ENCODE measurements around the gene IVL. TPM values are rescaled to one million over a fixed set of nuclear protein-coding genes. Genes with fewer than 3 reads are reported as not detected.

Gene IVL
- total RNA-seq, 2 donors from 2014 or later: not detected

DNA sequence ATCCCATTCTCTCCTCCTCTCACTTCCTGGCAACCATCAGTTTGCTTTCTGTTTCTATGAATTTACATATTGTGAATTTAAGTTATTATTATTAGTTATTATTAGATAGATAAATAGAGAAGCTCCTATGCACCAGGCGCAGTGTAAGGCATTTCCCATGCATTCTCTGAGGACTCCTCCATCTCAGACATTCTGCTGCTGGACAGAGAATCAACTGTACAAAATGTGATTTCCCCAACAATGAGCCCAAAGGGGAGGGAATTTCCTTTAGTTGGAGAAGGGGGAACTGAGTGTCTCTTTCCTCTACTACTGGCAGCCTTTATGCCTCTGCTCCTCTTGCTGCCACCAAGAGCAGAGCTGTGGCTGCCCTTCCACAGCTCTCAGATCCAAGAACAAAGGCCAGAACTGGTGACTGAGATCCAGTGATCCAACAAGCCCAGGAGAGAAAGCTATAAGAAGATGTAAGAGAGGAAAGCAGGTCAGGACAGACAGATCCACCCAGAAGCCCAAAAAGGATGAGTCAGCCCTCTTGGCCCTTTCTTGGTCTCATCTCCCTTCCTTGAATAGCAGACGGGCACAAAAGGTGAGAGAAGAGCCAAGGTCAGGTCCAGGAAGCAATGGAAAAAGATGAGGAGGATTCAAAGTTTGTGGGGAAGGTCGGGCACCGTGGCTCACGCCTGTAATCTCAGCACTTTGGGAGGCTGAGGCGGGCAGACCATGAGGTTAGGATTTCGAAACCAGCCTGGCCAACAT is 3.5 kb upstream of the IVL start:
- DNase-seq: no peak
- ATAC-seq (replicated peaks in 1 of 2): no peak
- Mint-ChIP-seq H3K27me3 (ENCODE audit: low read depth) (peaks cover 18% of the 10 kb centered on the region), H3K4me1 (ENCODE audit: low read depth) (peaks cover 9% of the 10 kb centered on the region), H3K36me3 (ENCODE audit: insufficient read depth in 2 of 2) (peaks cover 0 to under 1% of the 10 kb centered on the region in 2 donors), H3K4me3 (no peak overlapping the region), H3K9me3 (peaks cover 0 to 1% of the 10 kb centered on the region in 2 donors), H3K27ac (no peak overlapping the region)

DNA sequence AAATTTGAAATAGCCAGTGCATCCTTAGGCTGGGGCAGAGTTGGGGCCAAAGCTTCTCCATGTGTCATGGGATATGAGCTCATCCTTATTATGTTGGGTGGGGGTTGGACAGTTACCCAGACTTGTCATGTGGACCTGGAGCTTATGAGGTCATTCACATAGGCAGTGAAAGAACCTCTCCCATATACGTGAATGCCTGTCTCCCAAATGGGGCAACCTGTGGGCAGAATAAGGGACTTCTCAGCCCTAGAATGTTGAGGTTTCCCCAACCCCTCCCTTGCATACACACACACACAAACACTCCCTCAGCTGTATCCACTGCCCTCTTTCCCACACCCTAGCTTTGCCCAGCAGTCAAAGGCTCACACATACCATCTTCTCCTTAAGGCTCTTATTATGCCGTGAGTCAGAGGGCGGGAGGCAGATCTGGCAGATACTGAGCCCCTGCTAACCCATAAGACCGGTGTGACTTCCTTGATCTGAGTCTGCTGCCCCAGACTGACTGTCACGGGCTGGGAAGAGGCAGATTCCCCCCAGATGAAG is 2.3 kb upstream of the IVL start:
- no peak overlapping the region for H3K4me3 Mint-ChIP-seq

DNA sequence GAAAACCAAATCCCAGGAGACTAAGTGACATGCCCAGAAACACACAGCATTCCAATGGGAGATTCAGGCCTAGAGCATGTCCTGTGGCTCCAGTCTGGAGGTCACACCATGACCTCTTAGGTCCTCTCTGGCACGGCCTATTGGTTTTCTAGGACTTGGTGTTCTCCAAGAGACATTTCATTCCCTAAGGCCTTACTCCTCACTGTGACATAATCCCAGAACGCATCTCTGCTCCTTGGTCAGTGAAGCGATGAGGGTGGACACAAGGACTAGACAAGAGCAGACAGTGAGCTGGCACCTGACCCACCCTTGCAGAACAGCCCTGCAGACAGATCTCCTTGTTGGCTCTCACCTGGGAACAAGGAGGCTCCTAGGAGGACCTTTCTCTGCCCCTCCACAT is 860 bp downstream of the IVL start:
- Mint-ChIP-seq H3K27me3 (ENCODE audit: low read depth) (peaks cover 20% of the 10 kb centered on the region), H3K9me3 (peaks cover 0 to 3% of the 10 kb centered on the region in 2 donors), H3K36me3 (ENCODE audit: insufficient read depth in 2 of 2) (peaks cover 0 to 2% of the 10 kb centered on the region in 2 donors), H3K4me1 (ENCODE audit: low read depth) (peaks cover 9% of the 10 kb centered on the region), H3K4me3 (no peak overlapping the region), H3K27ac (no peak overlapping the region)
- ATAC-seq (replicated peaks in 1 of 2) (no peak), DNase-seq (no peak)

More for the DNA sequence above, 2.3 kb upstream of the IVL start:
- Mint-ChIP-seq H3K9me3 (peaks cover 0 to 3% of the 10 kb centered on the region in 2 donors), H3K27me3 (ENCODE audit: low read depth) (peaks cover 14% of the 10 kb centered on the region), H3K36me3 (ENCODE audit: insufficient read depth in 2 of 2) (peaks cover 0 to 2% of the 10 kb centered on the region in 2 donors), H3K27ac (no peak overlapping the region), H3K4me1 (ENCODE audit: low read depth) (peaks cover 9% of the 10 kb centered on the region)
- ATAC-seq (replicated peaks in 1 of 2) (no peak), DNase-seq (no peak)

DNA sequence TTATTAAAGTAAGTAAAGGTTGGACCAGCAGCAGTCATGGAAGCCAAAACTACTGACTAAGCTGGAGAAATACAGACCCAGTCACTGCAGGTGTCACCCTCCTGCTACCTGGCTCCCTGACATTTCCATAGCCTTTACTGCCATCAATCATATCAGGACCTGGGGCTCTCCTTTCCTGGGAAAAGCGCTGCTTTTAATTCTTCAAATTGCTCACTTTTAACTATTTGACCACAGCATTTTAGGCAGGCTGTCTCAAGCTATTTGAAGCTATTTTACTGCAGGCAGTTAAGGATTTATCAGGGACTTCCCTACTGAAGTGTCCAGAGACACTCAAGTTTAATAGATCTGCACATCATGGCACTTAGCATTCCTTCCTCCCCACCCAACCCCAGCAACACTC is 4.1 kb downstream of the IVL start:
- Mint-ChIP-seq H3K27ac (no peak overlapping the region), H3K4me3 (no peak overlapping the region), H3K4me1 (ENCODE audit: low read depth) (peaks cover 9% of the 10 kb centered on the region), H3K9me3 (peaks cover 0 to 3% of the 10 kb centered on the region in 2 donors), H3K27me3 (ENCODE audit: low read depth) (peaks cover 34% of the 10 kb centered on the region), H3K36me3 (ENCODE audit: insufficient read depth in 2 of 2) (peaks cover 0 to 2% of the 10 kb centered on the region in 2 donors)
- DNase-seq: no peak
- no peak for ATAC-seq (replicated peaks in 1 of 2)

DNA sequence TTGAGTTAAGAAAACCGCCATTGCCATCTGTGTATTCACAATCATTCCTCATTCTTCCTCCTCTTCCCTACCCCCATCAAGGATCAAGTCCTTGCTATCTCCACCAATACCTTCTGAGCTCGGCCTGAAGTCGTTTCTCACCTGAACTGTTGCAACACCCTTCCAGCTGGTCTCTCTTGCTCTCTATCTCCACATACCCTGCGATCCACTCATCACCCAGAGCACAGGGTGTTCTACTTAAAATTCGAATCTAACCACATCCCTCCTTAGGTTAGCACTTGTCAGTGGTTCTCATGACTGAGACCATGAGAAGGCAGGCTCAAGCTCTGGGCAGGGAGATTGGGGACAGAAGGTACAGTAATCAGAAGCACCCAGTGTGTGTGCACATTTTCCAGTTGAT is 4.6 kb downstream of the IVL start:
- no peak for ATAC-seq (replicated peaks in 1 of 2)
- H3K27ac Mint-ChIP-seq: no peak overlapping the region

DNA sequence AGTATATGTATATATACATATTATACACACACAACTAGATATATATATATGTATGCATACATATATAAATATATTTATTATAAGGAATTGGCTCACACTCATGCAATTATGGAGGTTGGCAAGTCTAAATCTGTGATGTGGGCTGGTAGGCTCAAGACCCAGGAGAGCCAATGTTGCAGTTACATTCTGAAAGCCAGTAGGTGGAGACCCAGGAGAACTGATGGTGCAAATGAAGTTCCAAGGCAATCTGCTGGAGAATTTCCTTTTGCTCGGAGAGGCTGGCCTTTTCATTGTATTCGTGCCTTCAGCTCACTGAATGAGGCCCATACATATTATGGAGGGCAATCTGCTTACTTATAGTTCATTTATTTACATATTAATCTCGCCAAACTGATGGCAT is 9.4 kb downstream of the IVL start:
- peaks cover 0 to 1% of the 10 kb centered on the region in 2 donors for H3K36me3 Mint-ChIP-seq (ENCODE audit: insufficient read depth in 2 of 2)

More for the DNA sequence above, 4.6 kb downstream of the IVL start:
- no peak for DNase-seq
- H3K36me3 Mint-ChIP-seq (ENCODE audit: insufficient read depth in 2 of 2): peaks cover 0 to 2% of the 10 kb centered on the region in 2 donors
- peaks cover 34% of the 10 kb centered on the region for H3K27me3 Mint-ChIP-seq (ENCODE audit: low read depth)
- H3K4me3 Mint-ChIP-seq: no peak overlapping the region
- H3K9me3 Mint-ChIP-seq: peaks cover 0 to 3% of the 10 kb centered on the region in 2 donors
- H3K4me1 Mint-ChIP-seq (ENCODE audit: low read depth): peaks cover 5% of the 10 kb centered on the region

DNA sequence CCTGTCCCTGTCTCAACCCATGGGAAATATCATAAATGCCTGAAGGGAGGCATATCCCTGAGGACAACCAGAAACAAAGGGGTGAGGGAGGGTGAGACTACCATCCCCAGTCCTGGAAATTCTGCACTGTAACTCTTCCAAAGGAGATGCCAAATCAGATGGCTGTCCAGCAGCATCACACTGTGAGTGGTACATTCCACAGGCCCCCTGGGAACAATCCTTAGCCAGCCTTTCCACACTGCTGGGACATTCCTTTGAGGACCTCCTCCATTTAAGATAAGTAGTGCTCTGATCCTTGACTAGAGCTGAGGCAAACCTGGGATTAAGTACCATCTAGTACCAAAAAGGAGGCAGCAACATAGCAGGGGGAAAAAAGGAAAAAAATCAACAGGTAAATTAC is 10.7 kb downstream of the IVL start:
- Mint-ChIP-seq H3K36me3 (ENCODE audit: insufficient read depth in 2 of 2) (peaks cover 0 to 1% of the 10 kb centered on the region in 2 donors), H3K27me3 (ENCODE audit: low read depth) (peaks cover 26% of the 10 kb centered on the region), H3K4me3 (no peak overlapping the region), H3K27ac (no peak overlapping the region), H3K9me3 (peaks cover 0 to 2% of the 10 kb centered on the region in 2 donors), H3K4me1 (ENCODE audit: low read depth) (no peaks in the 10 kb centered on the region)
- DNase-seq (no peak), ATAC-seq (replicated peaks in 1 of 2) (no peak)

More for the DNA sequence above, 9.4 kb downstream of the IVL start:
- Mint-ChIP-seq H3K27me3 (ENCODE audit: low read depth) (peaks cover 30% of the 10 kb centered on the region), H3K27ac (peak overlapping the region; percentile 52), H3K4me3 (no peak overlapping the region), H3K4me1 (ENCODE audit: low read depth) (no peaks in the 10 kb centered on the region), H3K9me3 (peaks cover 0 to 2% of the 10 kb centered on the region in 2 donors)
- DNase-seq (no peak), ATAC-seq (replicated peaks in 1 of 2) (no peak)

DNA sequence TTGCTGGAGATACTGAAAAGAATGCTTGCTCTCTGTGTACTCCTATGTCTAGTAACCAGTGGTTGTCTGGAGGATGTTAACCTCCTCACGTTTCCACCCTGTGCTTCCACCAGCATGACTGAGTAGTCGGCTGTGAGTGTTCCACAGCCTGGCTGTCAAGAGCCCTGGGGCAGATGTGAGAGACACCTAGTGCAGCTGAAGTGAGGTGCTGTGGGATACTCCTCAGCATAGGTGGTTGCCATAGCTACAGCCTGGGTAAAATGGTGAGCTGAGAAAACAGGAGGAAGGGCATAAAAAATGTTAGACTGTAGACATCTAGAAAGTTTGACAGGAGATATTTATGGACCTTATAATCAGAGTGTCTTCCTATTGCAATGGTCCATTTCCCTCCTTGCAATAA is 15.8 kb downstream of the IVL start:
- peaks cover 7% of the 10 kb centered on the region for H3K27me3 Mint-ChIP-seq (ENCODE audit: low read depth)
- DNase-seq (no peak), ATAC-seq (replicated peaks in 1 of 2) (no peak)
- H3K4me1 Mint-ChIP-seq (ENCODE audit: low read depth): no peaks in the 10 kb centered on the region
- H3K4me3 Mint-ChIP-seq: no peak overlapping the region
- H3K9me3 Mint-ChIP-seq: peaks cover 2% of the 10 kb centered on the region in 2 donors
- no peaks in the 10 kb centered on the region for H3K36me3 Mint-ChIP-seq (ENCODE audit: insufficient read depth in 2 of 2)
- no peak overlapping the region for H3K27ac Mint-ChIP-seq

DNA sequence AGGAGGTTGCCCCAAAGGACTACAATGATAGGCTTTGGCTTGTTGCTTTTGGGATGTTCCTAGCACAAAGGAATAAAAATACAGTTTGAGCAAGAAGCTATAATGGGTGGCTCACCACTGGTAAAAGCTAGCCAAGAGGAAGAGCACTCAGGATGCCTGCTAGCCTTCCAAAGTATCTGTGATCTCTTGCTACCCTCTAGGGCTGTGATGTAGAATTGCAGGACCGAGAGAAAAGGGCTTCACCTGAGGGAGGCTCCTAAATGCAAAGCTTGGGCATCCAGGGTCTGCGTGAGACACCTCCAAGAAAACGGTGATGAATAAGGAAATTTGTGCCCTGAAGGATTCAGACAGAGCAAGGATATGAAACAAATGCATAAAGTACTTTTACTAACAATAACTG is 17.7 kb downstream of the IVL start:
- Mint-ChIP-seq H3K27ac (no peak overlapping the region), H3K4me3 (no peak overlapping the region), H3K4me1 (ENCODE audit: low read depth) (no peaks in the 10 kb centered on the region), H3K36me3 (ENCODE audit: insufficient read depth in 2 of 2) (no peaks in the 10 kb centered on the region), H3K9me3 (peaks cover 2% of the 10 kb centered on the region in 2 donors), H3K27me3 (ENCODE audit: low read depth) (peaks cover 7% of the 10 kb centered on the region)
- DNase-seq (no peak), ATAC-seq (replicated peaks in 1 of 2) (no peak)

DNA sequence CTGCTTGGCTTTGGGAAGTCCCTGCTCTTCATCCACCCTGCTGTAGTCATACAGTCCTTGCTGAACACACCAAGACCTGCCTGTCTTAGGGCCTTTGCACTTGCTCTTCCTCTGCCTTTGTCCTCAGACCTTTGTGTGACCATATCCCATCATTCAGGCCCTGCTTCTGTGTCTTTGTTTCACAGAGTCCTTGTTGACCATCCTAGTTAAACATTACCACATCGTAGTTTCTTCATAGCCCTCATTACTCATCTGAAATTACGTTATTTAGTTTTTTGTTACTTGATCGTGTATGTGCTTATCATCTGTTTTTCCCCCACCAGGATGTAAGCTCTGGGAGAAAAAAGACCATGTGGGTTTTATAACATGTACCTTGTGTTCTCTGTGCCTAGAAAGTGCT is 20.3 kb downstream of the IVL start:
- no peaks in the 10 kb centered on the region for H3K4me1 Mint-ChIP-seq (ENCODE audit: low read depth)
- no peak for DNase-seq
- H3K27me3 Mint-ChIP-seq (ENCODE audit: low read depth): no peaks in the 10 kb centered on the region
- H3K27ac Mint-ChIP-seq: no peak overlapping the region
- no peak for ATAC-seq (replicated peaks in 1 of 2)
- H3K9me3 Mint-ChIP-seq: peaks cover 0 to 2% of the 10 kb centered on the region in 2 donors
- H3K36me3 Mint-ChIP-seq (ENCODE audit: insufficient read depth in 2 of 2): no peaks in the 10 kb centered on the region
- no peak overlapping the region for H3K4me3 Mint-ChIP-seq

DNA sequence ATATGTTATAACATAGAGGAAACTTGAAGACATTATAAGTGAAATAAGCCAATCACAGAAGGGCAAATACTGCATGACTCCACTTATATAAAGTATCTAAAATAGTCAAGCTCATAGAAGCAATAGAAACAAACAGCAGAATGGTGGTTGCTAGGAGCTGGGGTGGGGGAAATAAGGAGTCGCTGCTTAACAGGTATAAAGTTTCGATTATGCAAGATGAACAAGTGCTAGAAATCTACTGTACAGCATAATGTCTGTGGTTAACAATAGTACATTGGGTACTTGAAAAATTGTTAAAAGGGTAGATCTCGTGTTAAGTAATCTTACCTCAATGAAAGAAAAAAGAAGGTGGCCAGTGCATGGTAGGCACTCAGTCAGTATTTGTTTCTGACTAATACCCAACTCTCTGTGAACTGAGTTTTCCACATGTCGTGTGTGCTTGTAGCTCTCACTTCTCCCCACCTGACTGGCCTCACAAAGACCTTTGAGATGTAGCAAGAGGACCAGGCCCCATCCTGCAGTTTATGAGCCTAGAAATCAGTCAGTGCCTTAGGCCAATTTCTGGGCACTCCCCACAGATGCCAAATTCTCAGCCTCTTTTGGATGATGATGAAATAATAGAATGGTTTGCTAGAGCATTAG is 23.9 kb downstream of the IVL start:
- Mint-ChIP-seq H3K27ac (no peak overlapping the region), H3K36me3 (ENCODE audit: insufficient read depth in 2 of 2) (no peaks in the 10 kb centered on the region), H3K27me3 (ENCODE audit: low read depth) (peaks cover 7% of the 10 kb centered on the region), H3K4me3 (no peak overlapping the region), H3K4me1 (ENCODE audit: low read depth) (no peaks in the 10 kb centered on the region), H3K9me3 (peaks cover 0 to 2% of the 10 kb centered on the region in 2 donors)
- no peak for DNase-seq
- no peak for ATAC-seq (replicated peaks in 1 of 2)

DNA sequence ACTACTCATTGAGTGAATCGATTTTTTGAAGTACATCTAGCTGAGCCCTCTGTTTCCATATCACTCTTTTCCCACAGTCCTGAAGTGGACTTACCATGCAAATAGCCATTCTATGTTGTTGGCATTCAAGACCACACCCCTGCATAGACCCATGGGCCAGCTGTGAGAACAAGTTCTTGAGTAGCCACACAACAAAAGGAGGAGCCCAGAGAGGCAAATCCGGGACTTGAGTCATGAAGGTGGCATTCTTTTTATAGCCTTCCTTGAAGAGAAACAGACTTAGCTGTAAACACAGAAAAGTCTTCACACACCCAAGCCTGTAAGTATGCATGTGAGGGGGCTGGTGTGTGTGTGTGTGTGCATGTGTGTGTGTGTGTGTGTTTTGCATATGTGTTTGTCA is 24.9 kb downstream of the IVL start:
- H3K4me3 Mint-ChIP-seq: no peak overlapping the region
- no peak for ATAC-seq (replicated peaks in 1 of 2)
- H3K27me3 Mint-ChIP-seq (ENCODE audit: low read depth): peaks cover 7% of the 10 kb centered on the region
- H3K9me3 Mint-ChIP-seq: peaks cover 0 to 2% of the 10 kb centered on the region in 2 donors
- H3K27ac Mint-ChIP-seq: no peak overlapping the region
- no peaks in the 10 kb centered on the region for H3K36me3 Mint-ChIP-seq (ENCODE audit: insufficient read depth in 2 of 2)
- no peaks in the 10 kb centered on the region for H3K4me1 Mint-ChIP-seq (ENCODE audit: low read depth)
- DNase-seq: no peak

DNA sequence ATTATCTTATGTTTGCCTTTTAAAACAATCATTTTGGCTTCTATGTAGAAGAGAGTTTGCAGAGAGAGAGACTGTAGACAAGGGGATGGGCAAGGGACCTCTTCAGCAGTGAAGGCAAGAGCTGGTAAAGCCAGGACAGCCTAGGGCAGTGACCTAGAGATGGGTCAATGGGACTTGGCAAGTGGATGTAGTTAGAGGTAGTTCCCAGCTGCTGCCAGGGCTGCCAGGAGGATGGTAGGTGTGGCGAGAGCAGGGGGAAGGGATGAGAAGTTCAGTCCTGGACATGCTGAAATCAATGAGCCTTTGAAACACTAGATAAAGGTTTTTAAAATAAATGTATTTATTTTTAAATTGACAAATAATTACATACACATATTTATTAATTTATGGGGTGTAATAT is 32.3 kb downstream of the IVL start:
- Mint-ChIP-seq H3K27me3 (ENCODE audit: low read depth) (no peaks in the 10 kb centered on the region), H3K4me1 (ENCODE audit: low read depth) (no peaks in the 10 kb centered on the region), H3K4me3 (no peak overlapping the region), H3K27ac (no peak overlapping the region), H3K9me3 (no peaks in the 10 kb centered on the region), H3K36me3 (ENCODE audit: insufficient read depth in 2 of 2) (peaks cover 0 to 2% of the 10 kb centered on the region in 2 donors)
- ATAC-seq (replicated peaks in 1 of 2) (no peak), DNase-seq (no peak)

Data from activated T-cell treated with anti-CD3 and anti-CD28 coated beads, Interleukin-2, amount 50 U/mL, for 72 hours (primary cell).